CD14-positive monocyte (primary cell): ENCODE results near the gene ADSS1. TPM values are rescaled to one million over a fixed set of nuclear protein-coding genes. Genes with fewer than 3 reads are reported as not detected.

Experiments
- DNase-seq, 3 donors: peaks; one replicate each; pipeline ENCODE4 v3.0.0-alpha.2; 2011 to 2022
- H2AFZ ChIP-seq: 2 replicates; pipeline ENCODE4 v1.6.0; 2012; ENCODE audit warnings: mild to moderate bottlenecking, low read depth, low read length, inconsistent platforms; ENCODE audit not compliant: insufficient read depth, poor library complexity, severe bottlenecking
- H3K27ac ChIP-seq, 2 donors: 1 replicate in 1 of 2; 2 replicates in 1 of 2; pipeline ENCODE4 v1.5.1; 2012 to 2013; ENCODE audit warnings: low read length in 2 of 2, control low read depth in 1 of 2, inconsistent platforms in 1 of 2, low read depth in 1 of 2, mild to moderate bottlenecking in 1 of 2
- H3K27me3 ChIP-seq, 2 donors: one replicate each; pipeline versions ENCODE4 v1.6.0 to v1.6.1; 2011 to 2013; ENCODE audit warnings: low read length in 2 of 2; ENCODE audit not compliant: control insufficient read depth in 2 of 2, insufficient read depth in 2 of 2
- H3K36me3 ChIP-seq, 2 donors: replicated peaks in 1 of 2; 1 replicate in 1 of 2; 2 replicates in 1 of 2; pipeline versions ENCODE4 v1.5.1 to v1.6.1; 2012 to 2013; ENCODE audit warnings: low read length in 2 of 2, control low read depth in 1 of 2, inconsistent platforms in 1 of 2, mild to moderate bottlenecking in 1 of 2; ENCODE audit not compliant: insufficient read depth in 2 of 2, control insufficient read depth in 1 of 2
- H3K4me1 ChIP-seq, 2 donors: 1 replicate in 1 of 2; 2 replicates in 1 of 2; pipeline versions ENCODE4 v1.5.1 to v1.6.1; 2012 to 2013; ENCODE audit warnings: low read length in 2 of 2, control low read depth in 1 of 2, inconsistent platforms in 1 of 2, mild to moderate bottlenecking in 1 of 2, moderate library complexity in 1 of 2; ENCODE audit not compliant: insufficient read depth in 2 of 2, control insufficient read depth in 1 of 2
- H3K4me2 ChIP-seq: replicated peaks from 2 replicates; pipeline ENCODE3; 2012; ENCODE audit warnings: low read length, moderate library complexity, mild to moderate bottlenecking; ENCODE audit not compliant: poor library complexity, severe bottlenecking; ENCODE audit errors: extremely low read depth
- H3K4me3 ChIP-seq, 3 experiments: fragments of 200-600 bp in 1 of 3; sonication (generic) in 1 of 3; replicated peaks in 1 of 3; 1 replicate in 2 of 3; 2 replicates in 1 of 3; pipeline ENCODE4 v1.5.1; 2011 to 2013; ENCODE audit warnings: low read length in 3 of 3, mild to moderate bottlenecking in 3 of 3, control low read depth in 2 of 3, low read depth in 2 of 3, inconsistent platforms in 1 of 3, moderate library complexity in 1 of 3
- H3K79me2 ChIP-seq: 2 replicates; pipeline ENCODE4 v1.6.0; 2012; ENCODE audit warnings: mild to moderate bottlenecking, control low read depth, inconsistent platforms, low read length, moderate library complexity; ENCODE audit not compliant: insufficient read depth
- H3K9ac ChIP-seq: 2 replicates; pipeline ENCODE4 v1.6.0; 2017; ENCODE audit warnings: low read length, mild to moderate bottlenecking; ENCODE audit not compliant: insufficient read depth, poor library complexity, severe bottlenecking
- H3K9me3 ChIP-seq, 2 donors: replicated peaks in 1 of 2; 1 replicate in 1 of 2; 2 replicates in 1 of 2; pipeline versions ENCODE4 v1.5.1 to v1.6.1; 2012 to 2013; ENCODE audit warnings: low read length in 2 of 2, control low read depth in 1 of 2; ENCODE audit not compliant: control insufficient read depth in 1 of 2, insufficient read depth in 1 of 2
- H4K20me1 ChIP-seq: 2 replicates; pipeline ENCODE4 v1.6.0; 2012; ENCODE audit warnings: mild to moderate bottlenecking, low read length, control low read depth, moderate library complexity; ENCODE audit not compliant: insufficient read depth
- H3K27ac Mint-ChIP-seq, 7 donors: one replicate each; pipeline ENCODE4 v1.8.0; 2020; ENCODE audit warnings: mild to moderate bottlenecking in 7 of 7, mixed read lengths in 7 of 7, moderate library complexity in 6 of 7, inconsistent platforms in 2 of 7
- H3K27me3 Mint-ChIP-seq, 3 donors: one replicate each; pipeline ENCODE4 v1.8.0; 2021 to 2022; ENCODE audit warnings: low read depth in 3 of 3, mild to moderate bottlenecking in 3 of 3, mixed read lengths in 3 of 3, moderate library complexity in 3 of 3, inconsistent platforms in 1 of 3
- H3K36me3 Mint-ChIP-seq, 2 donors: one replicate each; pipeline ENCODE4 v1.8.0; 2020; ENCODE audit warnings: mixed read lengths in 2 of 2, inconsistent platforms in 1 of 2, mild to moderate bottlenecking in 1 of 2
- H3K4me1 Mint-ChIP-seq: one replicate; pipeline ENCODE4 v1.8.0; 2020; ENCODE audit warnings: mild to moderate bottlenecking, mixed read lengths
- H3K4me3 Mint-ChIP-seq, 2 donors: one replicate each; pipeline ENCODE4 v1.8.0; 2020; ENCODE audit warnings: mild to moderate bottlenecking in 2 of 2, mixed read lengths in 2 of 2, moderate library complexity in 1 of 2
- H3K9me3 Mint-ChIP-seq, 7 donors: one replicate each; pipeline ENCODE4 v1.8.0; 2020 to 2022; ENCODE audit warnings: mixed read lengths in 7 of 7, mild to moderate bottlenecking in 6 of 7, moderate library complexity in 6 of 7, inconsistent platforms in 2 of 7
- CTCF ChIP-seq: fragments of 200-600 bp; IDR thresholded peaks from one replicate; pipeline ENCODE4 v1.8.0; 2022; ENCODE audit warnings: antibody characterized with exemption, mild to moderate bottlenecking
- WGBS: methylation state at CpG from one replicate; pipeline ENCODE4 v1.1.5; 2013; ENCODE audit warnings: missing lambda C conversion rate; ENCODE audit not compliant: insufficient coverage; 5-methylcytosine and 5-hydroxymethylcytosine counted together
- intact Hi-C, 2 donors: fragments of 100-400 bp; cut with micrococcal nuclease; formaldehyde crosslinking; loops; one replicate each; pipeline versions ENCODE4 v1.15.0 to v1.15.1; 2023
- polyA plus RNA-seq, 3 donors: library from polyadenylated mRNA; depleted of rRNA in 1 of 3; unstranded in 2 of 3; stranded (reverse) in 1 of 3; fragments of 300-500 nt in 2 of 3; fragments of >200 nt in 1 of 3; fragmentation: Illumina TruSeq in 2 of 3; gene quantifications; 1 replicate in 2 of 3; 2 replicates in 1 of 3; pipeline ENCODE4 v1.2.3, GENCODE V29; 2012 to 2021

ADSS1 gene
- polyA plus RNA-seq, 3 donors, result 0.61 to 3.7 (median 0.64) TPM

GRCh38 chr14:104765517-104765916, 41.5 kb downstream of the ADSS1 start:
- Histone ChIP-seq H3K79me2 (no peaks in the 10 kb centered on the region), H4K20me1 (peaks cover 16% of the 10 kb centered on the region), H3K4me2 (no peak overlapping the region), H3K36me3 (peaks cover 5 to 15% of the 10 kb centered on the region in 2 donors), H3K27me3 (no peaks in the 10 kb centered on the region), H3K4me3 (no peak overlapping the region), H3K4me1 (peaks cover 0 to 9% of the 10 kb centered on the region in 2 donors), H3K9me3 (no peaks in the 10 kb centered on the region), H3K27ac (no peak overlapping the region), H3K9ac (no peak overlapping the region), H2AFZ (no peak overlapping the region)
- Mint-ChIP-seq H3K4me1 (peaks cover 6% of the 10 kb centered on the region), H3K36me3 (peaks cover 15 to 21% of the 10 kb centered on the region in 2 donors), H3K4me3 (no peak overlapping the region), H3K9me3 (peaks cover 0 to 4% (median 0%) of the 10 kb centered on the region in 7 donors), H3K27me3 (no peaks in the 10 kb centered on the region), H3K27ac (no peak overlapping the region)
- WGBS, result no CpG with 5 or more reads among the region's 3 CpGs
- intact Hi-C loops, result no loop called here
- DNase-seq, result no peak
- no peak for TF ChIP-seq CTCF

- no CpG with 5 or more reads among the region's 4 CpGs for WGBS
- no peaks in the 10 kb centered on the region for H3K27me3 ChIP-seq
- TF ChIP-seq CTCF, result no peak
- no peak overlapping the region for H2AFZ ChIP-seq
- no peak overlapping the region for H3K4me3 ChIP-seq
- Mint-ChIP-seq H3K9me3 (peaks cover 2 to 9% (median 6%) of the 10 kb centered on the region in 7 donors), H3K36me3 (peaks cover 21 to 26% of the 10 kb centered on the region in 2 donors), H3K4me3 (no peak overlapping the region), H3K27ac (no peak overlapping the region), H3K27me3 (no peaks in the 10 kb centered on the region), H3K4me1 (peaks cover 6% of the 10 kb centered on the region)
- peaks cover 8 to 18% of the 10 kb centered on the region in 2 donors for H3K36me3 ChIP-seq
- no peak overlapping the region for H3K4me2 ChIP-seq
- no peaks in the 10 kb centered on the region for H3K79me2 ChIP-seq
- peaks cover 4% of the 10 kb centered on the region in 2 donors for H3K9me3 ChIP-seq
- intact Hi-C loops, result no loop called here
- no peak overlapping the region for H3K27ac ChIP-seq
- peaks cover 0 to 9% of the 10 kb centered on the region in 2 donors for H3K4me1 ChIP-seq
- H3K9ac ChIP-seq, result no peak overlapping the region
- DNase-seq, result no peak
- peaks cover 24% of the 10 kb centered on the region for H4K20me1 ChIP-seq
Measured at GRCh38 chr14:104766256-104766862, 42.3 kb downstream of the ADSS1 start.
